Adrenal gland (tissue), 5 donors: ENCODE results near the gene TBL1XR1.

Experiments
- CTCF ChIP-seq, 6 experiments: fragments of 450-650 bp in 4 of 6; fragments of 200-600 bp in 2 of 6; sonication (generic) in 1 of 6; IDR thresholded peaks; 1 replicate in 5 of 6; 2 replicates in 1 of 6; pipeline versions ENCODE4 v1.5.1 to v1.8.0; 2016 to 2021; ENCODE audit warnings: antibody characterized with exemption in 6 of 6, mild to moderate bottlenecking in 2 of 6, moderate library complexity in 1 of 6
- POLR2A ChIP-seq, 2 donors: fragments of 450-650 bp; IDR thresholded peaks; one replicate each; pipeline ENCODE4 v1.6.1; 2017; ENCODE audit warnings: antibody characterized with exemption in 2 of 2, mild to moderate bottlenecking in 2 of 2, moderate library complexity in 1 of 2
- donor health status: DM: no; HTN: no; CAD: no.

GRCh38 chr3:177105623-177106022 is 91.7 kb downstream of the TBL1XR1 start:
- TF ChIP-seq CTCF (IDR thresholded peaks at IDR 0.05) (no peak), POLR2A (IDR thresholded peaks at IDR 0.05) (no peak)
